K562 (cell line): Measurements from ENCODE around the gene ACTL10.

Experiments used
- CEBPB ChIP-seq: fragments of 450-650 bp; IDR thresholded peaks from 2 replicates; pipeline ENCODE4 v1.6.1; 2016; ENCODE audit warnings: missing genetic modification characterization, missing compliant biosample characterization
- CTCF ChIP-seq, 3 experiments: IDR thresholded peaks in 2 of 3; conservative IDR thresholded peaks in 1 of 3; 2 replicates each; pipeline ENCODE4 v1.5.1; 2011 to 2012; ENCODE audit warnings: low read length in 3 of 3, mild to moderate bottlenecking in 3 of 3, control low read depth in 2 of 3, improper control_type of control experiment in 1 of 3, inconsistent platforms in 1 of 3, low read depth in 1 of 3, mixed read lengths in 1 of 3, moderate library complexity in 1 of 3; ENCODE audit not compliant: insufficient read depth in 2 of 3
- POLR2A ChIP-seq: fragments of 450-650 bp; conservative IDR thresholded peaks from 2 replicates; pipeline ENCODE4 v1.6.1; 2016
- SETDB1 ChIP-seq: IDR thresholded peaks from one replicate; pipeline ENCODE4 v1.6.1; 2012; ENCODE audit warnings: low read length, control low read depth, inconsistent platforms
- ZFP30 ChIP-seq: fragments of 250-450 bp; sonication (Bioruptor Pico); IDR thresholded peaks from 2 replicates; pipeline ENCODE4 v1.8.0; 2022; ENCODE audit warnings: moderate library complexity, mild to moderate bottlenecking, inconsistent platforms, borderline replicate concordance
- ZNF407 ChIP-seq: fragments of 450-650 bp; IDR thresholded peaks from 2 replicates; pipeline ENCODE4 v1.6.1; 2016; ENCODE audit warnings: low read depth

GRCh38 chr20:33646191-33646590 is 20.6 kb upstream of the ACTL10 start:
- TF ChIP-seq ZNF407 = no peak
- no peak for TF ChIP-seq CTCF (IDR thresholded peaks at IDR 0.05 in 2 of 3, conservative IDR thresholded peaks at IDR 0.05 in 1 of 3; ENCODE audit: insufficient read depth in 2 of 3, low read depth in 1 of 3, low read length in 3 of 3)
- no peak for TF ChIP-seq SETDB1
- no peak for TF ChIP-seq CEBPB (tag)
- TF ChIP-seq ZFP30 (CRISPR knock-in tag) = no peak
- no peak for TF ChIP-seq POLR2A
